K562 (cell line): ENCODE measurements around the gene CYTH4. TPM values are rescaled to one million over a fixed set of nuclear protein-coding genes. Genes with fewer than 3 reads are reported as not detected.

ENCODE experiments used
- ATAC-seq: fragments of 200-7000 bp; cut with Tn5 transposase; 3 replicates; pipeline ENCODE4 v1.9.1; 2020; ENCODE audit warnings: moderate library complexity
- BruUV-seq: library from RNA; stranded (reverse); fragments of 400-500 nt; replicated peaks from 2 replicates; lab custom pipeline; 2021; lab: Mats Ljungman, UMichigan
- CTCF ChIA-PET: fragments of 300-600 bp; formaldehyde crosslinking; extraction: SDS; loops from one replicate; lab custom pipeline; 2021; ENCODE audit warnings: low intra/inter-chr PET ratio; lab: Yijun Ruan, JAX
- POLR2A ChIA-PET: fragments of 300-600, 350-650 bp; sonication (Branson Sonifier 250); formaldehyde crosslinking; extraction: SDS; loops from one replicate; lab custom pipeline; 2021; ENCODE audit warnings: antibody characterized with exemption, inconsistent platforms; lab: Yijun Ruan, JAX
- DNase-seq, 4 experiments: peaks; one replicate each; pipeline versions ENCODE4 v3.0.0 to v3.0.0-alpha.2; 2011 to 2018; ENCODE audit warnings: low spot score in 3 of 4, mixed read lengths in 3 of 4; ENCODE audit errors: extremely low read depth in 1 of 4
- FAIRE-seq: peaks from 2 replicates; lab custom pipeline; 2011; peaks lifted over from hg19 to GRCh38; lab: Jason Lieb, UNC
- H2AFZ ChIP-seq: 2 replicates; pipeline ENCODE4 v1.6.0; 2011; ENCODE audit warnings: low read depth, low read length, control low read depth, inconsistent platforms
- H3K27ac ChIP-seq: fragments of 200-600 bp; 3 replicates; pipeline ENCODE4 v1.8.0; 2011; ENCODE audit warnings: low read depth, mild to moderate bottlenecking, control low read depth, inconsistent platforms, low read length, moderate library complexity, mixed read lengths; ENCODE audit errors: extremely low read depth
- H3K27me3 ChIP-seq, 2 experiments: fragments of 300-600 bp in 1 of 2; 2 replicates in 1 of 2; 3 replicates in 1 of 2; pipeline versions ENCODE4 v1.6.0 to v1.8.0; 2011; ENCODE audit warnings: inconsistent platforms in 2 of 2, low read length in 2 of 2, mild to moderate bottlenecking in 1 of 2, mixed read lengths in 1 of 2, moderate library complexity in 1 of 2; ENCODE audit not compliant: control insufficient read depth in 2 of 2, insufficient read depth in 2 of 2
- H3K36me3 ChIP-seq: fragments of 300-600 bp; 3 replicates; pipeline ENCODE4 v1.8.0; 2011; ENCODE audit warnings: mild to moderate bottlenecking, low read length, inconsistent platforms; ENCODE audit not compliant: control insufficient read depth, insufficient read depth
- H3K4me1 ChIP-seq, 2 experiments: fragments of 200-600 bp in 1 of 2; replicated peaks in 1 of 2; 2 replicates in 1 of 2; 3 replicates in 1 of 2; pipeline versions ENCODE4 v1.5.1 to v1.8.0; 2011; ENCODE audit warnings: inconsistent platforms in 2 of 2, low read length in 2 of 2, mild to moderate bottlenecking in 1 of 2, mixed read lengths in 1 of 2, moderate library complexity in 1 of 2; ENCODE audit not compliant: control insufficient read depth in 2 of 2, insufficient read depth in 2 of 2
- H3K4me2 ChIP-seq: 2 replicates; pipeline ENCODE4 v1.6.1; 2011; ENCODE audit warnings: low read length, control low read depth, inconsistent platforms, mixed read lengths; ENCODE audit not compliant: insufficient read depth
- H3K4me3 ChIP-seq: fragments of 200-600 bp; sonication (generic), shearing (Covaris generic); 2 replicates; pipeline ENCODE4 v1.5.1; 2016; ENCODE audit warnings: control low read depth, inconsistent platforms
- H3K79me2 ChIP-seq: fragments of 200-600 bp; 3 replicates; pipeline ENCODE4 v1.8.0; 2011; ENCODE audit warnings: low read length, inconsistent platforms; ENCODE audit not compliant: control insufficient read depth, insufficient read depth
- H3K9ac ChIP-seq, 2 experiments: 2 replicates each; pipeline versions ENCODE4 v1.6.0 to v1.6.1; 2011; ENCODE audit warnings: low read depth in 2 of 2, low read length in 2 of 2, control low read depth in 1 of 2, inconsistent platforms in 1 of 2, mild to moderate bottlenecking in 1 of 2, mixed read lengths in 1 of 2; ENCODE audit not compliant: insufficient read depth in 1 of 2
- H3K9me1 ChIP-seq: one replicate; pipeline ENCODE4 v1.6.0; 2011; ENCODE audit warnings: inconsistent platforms, mild to moderate bottlenecking, low read length, moderate library complexity; ENCODE audit not compliant: control insufficient read depth, insufficient read depth
- H3K9me3 ChIP-seq: replicated peaks from 2 replicates; pipeline ENCODE4 v1.5.1; 2011; ENCODE audit warnings: low read depth, low read length, inconsistent platforms; ENCODE audit not compliant: control insufficient read depth, insufficient read depth
- H4K20me1 ChIP-seq: replicated peaks from 2 replicates; pipeline ENCODE4 v1.6.1; 2011; ENCODE audit warnings: low read length, inconsistent platforms, mixed read lengths; ENCODE audit not compliant: control insufficient read depth, insufficient read depth
- MYNN ChIP-seq, 2 experiments: sonication (generic); formaldehyde crosslinking in 1 of 2; IDR thresholded peaks; 2 replicates each; pipeline versions ENCODE4 v1.5.0 to v1.6.1; 2016 to 2020; ENCODE audit warnings: antibody characterized with exemption in 1 of 2, missing genetic modification reagents in 1 of 2
- NCOR1 ChIP-seq: fragments of 450-650 bp; IDR thresholded peaks from 2 replicates; pipeline ENCODE4 v1.6.1; 2016; ENCODE audit warnings: mild to moderate bottlenecking, moderate library complexity
- PML ChIP-seq: IDR thresholded peaks from 2 replicates; pipeline ENCODE4 v1.6.1; 2012; ENCODE audit warnings: low read length, inconsistent platforms
- POLR2G ChIP-seq: fragments of 200-400 bp; formaldehyde crosslinking; IDR thresholded peaks from 2 replicates; pipeline ENCODE4 v1.6.1; 2017; ENCODE audit warnings: low read depth, mild to moderate bottlenecking, antibody characterized with exemption, low read length, moderate library complexity
- SNAPC5 ChIP-seq: fragments of 250-450 bp; sonication (Bioruptor Pico); IDR thresholded peaks from 2 replicates; pipeline ENCODE4 v1.8.0; 2021; ENCODE audit warnings: moderate library complexity, mild to moderate bottlenecking, inconsistent platforms
- TOE1 ChIP-seq, 2 experiments: fragments of 450-650 bp in 1 of 2; sonication (generic) in 1 of 2; formaldehyde crosslinking in 1 of 2; IDR thresholded peaks; 2 replicates each; pipeline versions ENCODE4 v1.7.1 to v1.8.0; 2016 to 2022; ENCODE audit warnings: borderline replicate concordance in 2 of 2, mild to moderate bottlenecking in 2 of 2, antibody characterized with exemption in 1 of 2, inconsistent platforms in 1 of 2, low read depth in 1 of 2, missing genetic modification reagents in 1 of 2, moderate library complexity in 1 of 2
- ZNF134 ChIP-seq: fragments of 250-450 bp; sonication (Bioruptor Pico); conservative IDR thresholded peaks from 2 replicates; pipeline ENCODE4 v1.4.0; 2020
- WGBS: fragments of 100-300 bp; shearing (Covaris generic); methylation state at CpG from one replicate; pipeline ENCODE4 v1.1.6; 2016; ENCODE audit warnings: low coverage, mixed read lengths; ENCODE audit not compliant: insufficient coverage; ENCODE audit errors: missing lambda C conversion rate; 5-methylcytosine and 5-hydroxymethylcytosine counted together
- in situ Hi-C: fragments of 300-500 bp; cut with MboI; formaldehyde crosslinking; loops from 4 replicates; pipeline ENCODE4 v1.15.0; 2018; ENCODE audit warnings: inconsistent platforms, mixed read lengths
- intact Hi-C: fragments of 100-400 bp; cut with micrococcal nuclease; formaldehyde crosslinking; loops from 2 replicates; pipeline ENCODE4 v1.14.2; 2022
- polyA plus RNA-seq, 8 experiments: library from polyadenylated mRNA; depleted of rRNA in 4 of 8; stranded (reverse) in 5 of 8; unstranded in 3 of 8; fragments of >200 nt; fragmentation: Nextera tagmentation in 2 of 8; fragmentation: Illumina TruSeq in 1 of 8; extraction: Ambion mirVana in 2 of 8; extraction: Trizol in 1 of 8; gene quantifications; 2 replicates each; pipeline versions ENCODE4 v1.2.1 to v1.2.3, GENCODE V29; 2011 to 2014; ENCODE audit warnings: inconsistent platforms in 1 of 8, missing spikeins in 1 of 8
- total RNA-seq, 7 experiments: library from RNA; depleted of rRNA in 6 of 7; stranded (reverse); fragments of >200 nt in 6 of 7; fragmentation: Illumina TruSeq in 2 of 7; extraction: Trizol in 2 of 7; gene quantifications; 2 replicates each; pipeline versions ENCODE4 v1.2.1 to v1.2.3, GENCODE V29; 2011 to 2021; ENCODE audit warnings: low replicate concordance in 1 of 7

The CYTH4 gene
- total and polyA plus RNA-seq, 9 of the 15 experiments (the other 6 are each of a cell fraction or from before 2014, with no cell fraction given): 0.03 to 2.0 (median 0.61) TPM; not detected in 1

GRCh38 chr22:37241351-37242142 is 40.8 kb upstream of the CYTH4 start:
- DNase-seq (no peak), FAIRE-seq (no peak), ATAC-seq (no peak)
- H3K9me1 ChIP-seq: no peaks in the 10 kb centered on the region
- no peak overlapping the region for H2AFZ ChIP-seq
- H3K4me2 ChIP-seq: peak overlapping the region; percentile 92
- H3K79me2 ChIP-seq: peaks cover 44% of the 10 kb centered on the region
- no peaks in the 10 kb centered on the region; the same call in none of the 2 replicates for H4K20me1 ChIP-seq
- intact Hi-C loops (no loop called here), in situ Hi-C loops (no loop called here)
- BruUV-seq: no TSS peak
- H3K27ac ChIP-seq: peak overlapping the region; percentile 88
- ChIA-PET CTCF (no interaction called here), POLR2A (interaction anchor here (0.7 to 1.4 kb wide), 4 partner anchors 16 to 75 kb away, joined by 3 to 5 read pairs (median 4); no protein-coding TSS in a partner anchor)
- H3K4me3 ChIP-seq: peak overlapping the region; percentile 76
- peaks cover 29 to 52% of the 10 kb centered on the region in 2 experiments for H3K4me1 ChIP-seq
- no peaks in the 10 kb centered on the region for H3K9me3 ChIP-seq
- peak overlapping the region; percentile 80 to 81 for H3K9ac ChIP-seq
- H3K27me3 ChIP-seq: no peaks in the 10 kb centered on the region
- H3K36me3 ChIP-seq: peaks cover 49% of the 10 kb centered on the region; the same call in 2 of the 3 replicates
- peak; percentile 41; the same call in 1 of the 2 replicates for TF ChIP-seq POLR2G
- TF ChIP-seq PML: no peak
- WGBS: 67% methylated on average over 11 of the region's 19 CpGs

- Histone ChIP-seq H3K4me3 (peak overlapping the region; percentile 76), H3K4me2 (peak overlapping the region; percentile 92), H3K9me3 (no peaks in the 10 kb centered on the region), H3K79me2 (peaks cover 42% of the 10 kb centered on the region), H4K20me1 (no peaks in the 10 kb centered on the region; the same call in none of the 2 replicates), H3K9ac (peak overlapping the region; percentile 80 to 91), H3K4me1 (peaks cover 29 to 49% of the 10 kb centered on the region in 2 experiments), H2AFZ (peak overlapping the region; percentile 31; the same call in 1 of the 2 replicates), H3K27me3 (no peaks in the 10 kb centered on the region), H3K36me3 (peaks cover 45% of the 10 kb centered on the region; the same call in 2 of the 3 replicates), H3K27ac (peak overlapping the region; percentile 88), H3K9me1 (no peaks in the 10 kb centered on the region)
- FAIRE-seq: peak; percentile 99
- no TSS peak for BruUV-seq
- peak; percentile 90 for ATAC-seq
- intact Hi-C loops (no loop called here), in situ Hi-C loops (no loop called here)
- DNase-seq: peak; percentile 78 to 96 (median 84)
- POLR2A ChIA-PET: interaction anchor here (0.5 to 1.4 kb wide), 10 partner anchors 11 to 398 kb away, joined by 3 to 5 read pairs (median 4); no protein-coding TSS in a partner anchor
- 0% methylated on average over 11 of the region's 16 CpGs for WGBS
- CTCF ChIA-PET: interaction anchor here (0.5 kb wide), 1 partner anchor 559 kb away, joined by 3 read pairs; no protein-coding TSS in a partner anchor
- TF ChIP-seq SNAPC5 (CRISPR knock-in tag) (no peak), MYNN (IDR thresholded peaks at IDR 0.05) (peak; percentile 88; the same call in 1 of the 2 replicates), MYNN (CRISPR knock-in tag; IDR thresholded peaks at IDR 0.05) (no peak), TOE1 (IDR thresholded peaks at IDR 0.05; ENCODE audit: borderline replicate concordance) (0 out of 2 replicates have a peak, but pooled peaks have one; percentile 58), TOE1 (CRISPR knock-in tag; IDR thresholded peaks at IDR 0.05; ENCODE audit: borderline replicate concordance, low read depth) (no peak), NCOR1 (peak; percentile 91), ZNF134 (CRISPR knock-in tag) (0 out of 2 replicates have a peak, but pooled peaks have one; percentile 9)
Measured at GRCh38 chr22:37242395-37242918, 39.9 kb upstream of the CYTH4 start.
